Measurements from ENCODE around the gene CFC1B. TPM values are rescaled to one million over a fixed set of nuclear protein-coding genes. Genes with fewer than 3 reads are reported as not detected.

CFC1B gene
- total RNA-seq, result not detected

GRCh38 chr2:130520992-130521391 lies at the start of gene CFC1B:
TSS of gene CFC1B (plus strand) at chr2:130521222. CDS start at chr2:130521485, 263 bp downstream.

GRCh38 chr2:130509228-130509627 lies 11.8 kb upstream of the CFC1B start, which contains the start of gene POTEI:
TSS of gene POTEI (minus strand) at chr2:130509328. CDS start at chr2:130509235, 93 bp downstream.

Small RNA genes within 50 kb of the gene (small RNA-seq; reads per million reads assigned to genes)
- gene RF00017 (0 reads per million in 2 donors), gene RNU6-473P (0 reads per million in 2 donors)

Other genes starting within 250 kb of the CFC1B start
- 100 to 1,000 TPM in 1 of 2 donors, 10 to 100 TPM in 1; 82.9 to 147 TPM for gene IMP4, start 178.3 kb upstream of the CFC1B start, total RNA-seq
- 10 to 100 TPM; 30.6 to 33.4 TPM for gene PTPN18, start 165.2 kb upstream of the CFC1B start, total RNA-seq
- not detected for gene POTEI, start 11.9 kb upstream of the CFC1B start, total RNA-seq
- not detected for gene CFC1, start 78.4 kb downstream of the CFC1B start, total RNA-seq
- gene POTEJ, start 90.2 kb downstream of the CFC1B start, total RNA-seq, result not detected
- gene GPR148, start 207.8 kb downstream of the CFC1B start, total RNA-seq, result not detected
- not detected for gene AMER3, start 234.3 kb downstream of the CFC1B start, total RNA-seq

Measured in melanocyte of skin (primary cell).